Measurements from ENCODE around the gene CT45A9.

DNA sequence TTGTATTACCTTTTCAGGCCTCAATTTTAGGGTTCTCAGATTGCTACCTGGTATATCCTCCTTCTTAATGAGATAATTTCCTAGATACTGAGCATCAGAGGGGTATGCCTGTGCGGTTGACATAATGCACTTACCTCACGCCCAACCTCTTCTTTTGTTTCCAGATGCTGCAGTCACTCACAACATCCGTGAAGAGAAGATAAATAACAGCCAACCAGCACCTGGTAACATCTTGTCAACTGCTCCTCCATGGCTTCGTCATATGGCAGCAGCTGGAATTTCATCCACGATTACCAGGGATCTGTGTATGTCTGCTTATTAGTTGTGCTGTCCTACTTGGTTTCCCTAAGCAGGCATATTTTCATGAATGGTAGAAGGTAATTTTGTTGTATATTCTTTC, 38.6 kb upstream of the CT45A9 start:
- TF ChIP-seq POLR2A (IDR thresholded peaks at IDR 0.05; ENCODE audit: low read depth, low read length), result no peak
- no peak for TF ChIP-seq TAF1 (IDR thresholded peaks at IDR 0.05; ENCODE audit: low read depth, low read length)
